Measurements from ENCODE around the gene PPM1F. TPM values are rescaled to one million over a fixed set of nuclear protein-coding genes. Genes with fewer than 3 reads are reported as not detected.

The PPM1F gene
- total and polyA plus RNA-seq, 4 donors = 1.8 to 15.5 (median 8.9) TPM

GRCh38 chr22:21967693-21968271 is 15.1 kb upstream of the PPM1F start (continued):
- TF ChIP-seq REST (IDR thresholded peaks at IDR 0.05) (no peak), EGR1 (IDR thresholded peaks at IDR 0.05; ENCODE audit: low read depth in 2 of 2) (no peak), MAX (IDR thresholded peaks at IDR 0.05) (no peak), RXRA (IDR thresholded peaks at IDR 0.05) (no peak)

GRCh38 chr22:21966643-21967516 is 14.2 kb upstream of the PPM1F start:
- DNase-seq (ENCODE audit: low spot score) = no peak
- WGBS = 96% methylated on average over 16 of the region's 16 CpGs
- Histone ChIP-seq H3K36me3 (ENCODE audit: control insufficient read depth in 4 of 4, insufficient read depth in 3 of 4, low read depth in 1 of 4, low read length in 3 of 4) (peaks cover 20 to 85% (median 66%) of the 10 kb centered on the region in 4 donors), H3K9me3 (ENCODE audit: control insufficient read depth in 4 of 4, low read length in 3 of 4) (no peaks in the 10 kb centered on the region), H3K4me3 (ENCODE audit: low read depth in 1 of 3, low read length in 3 of 3) (no peak overlapping the region), H3K27me3 (ENCODE audit: control insufficient read depth in 4 of 4, insufficient read depth in 4 of 4, low read length in 3 of 4) (no peaks in the 10 kb centered on the region), H3K27ac (ENCODE audit: low read depth in 1 of 2, low read length in 2 of 2) (no peak overlapping the region), H3K4me1 (ENCODE audit: control insufficient read depth in 4 of 4, insufficient read depth in 4 of 4, low read length in 3 of 4) (peaks cover 0 to 2% (median 0%) of the 10 kb centered on the region in 4 donors), H3K9ac (ENCODE audit: low read depth in 1 of 2, low read length in 2 of 2) (no peak overlapping the region)
- TF ChIP-seq YY1 (IDR thresholded peaks at IDR 0.05) (no peak), CTCF (IDR thresholded peaks at IDR 0.05; ENCODE audit: low read depth, low read length, missing input control) (no peak), TAF1 (conservative IDR thresholded peaks at IDR 0.05) (no peak), GABPA (IDR thresholded peaks at IDR 0.05 in 1 of 2, conservative IDR thresholded peaks at IDR 0.05 in 1 of 2) (no peak), REST (IDR thresholded peaks at IDR 0.05) (no peak), EGR1 (IDR thresholded peaks at IDR 0.05; ENCODE audit: low read depth in 2 of 2) (no peak), ATF3 (IDR thresholded peaks at IDR 0.05) (no peak), HNF4A (conservative IDR thresholded peaks at IDR 0.05) (no peak), ZBTB33 (IDR thresholded peaks at IDR 0.05) (no peak), FOXA1 (IDR thresholded peaks at IDR 0.05) (no peak), FOXA2 (IDR thresholded peaks at IDR 0.05) (no peak), SP1 (IDR thresholded peaks at IDR 0.05) (no peak)

Measured in liver (tissue), 9 donors.